K562 (cell line): ENCODE data around the gene LDAH. TPM values are rescaled to one million over a fixed set of nuclear protein-coding genes. Genes with fewer than 3 reads are reported as not detected.

ENCODE experiments used
- ATAC-seq: fragments of 200-7000 bp; cut with Tn5 transposase; 3 replicates; pipeline ENCODE4 v1.9.1; 2020; ENCODE audit warnings: moderate library complexity
- BruUV-seq: library from RNA; stranded (reverse); fragments of 400-500 nt; replicated peaks from 2 replicates; lab custom pipeline; 2021; lab: Mats Ljungman, UMichigan
- CTCF ChIA-PET: fragments of 300-600 bp; formaldehyde crosslinking; extraction: SDS; loops from one replicate; lab custom pipeline; 2021; ENCODE audit warnings: low intra/inter-chr PET ratio; lab: Yijun Ruan, JAX
- POLR2A ChIA-PET: fragments of 300-600, 350-650 bp; sonication (Branson Sonifier 250); formaldehyde crosslinking; extraction: SDS; loops from one replicate; lab custom pipeline; 2021; ENCODE audit warnings: antibody characterized with exemption, inconsistent platforms; lab: Yijun Ruan, JAX
- DNase-seq, 4 experiments: peaks; one replicate each; pipeline versions ENCODE4 v3.0.0 to v3.0.0-alpha.2; 2011 to 2018; ENCODE audit warnings: low spot score in 3 of 4, mixed read lengths in 3 of 4; ENCODE audit errors: extremely low read depth in 1 of 4
- FAIRE-seq: peaks from 2 replicates; lab custom pipeline; 2011; peaks lifted over from hg19 to GRCh38; lab: Jason Lieb, UNC
- H2AFZ ChIP-seq: 2 replicates; pipeline ENCODE4 v1.6.0; 2011; ENCODE audit warnings: low read depth, low read length, control low read depth, inconsistent platforms
- H3K27ac ChIP-seq: fragments of 200-600 bp; 3 replicates; pipeline ENCODE4 v1.8.0; 2011; ENCODE audit warnings: low read depth, mild to moderate bottlenecking, control low read depth, inconsistent platforms, low read length, moderate library complexity, mixed read lengths; ENCODE audit errors: extremely low read depth
- H3K27me3 ChIP-seq, 2 experiments: fragments of 300-600 bp in 1 of 2; 2 replicates in 1 of 2; 3 replicates in 1 of 2; pipeline versions ENCODE4 v1.6.0 to v1.8.0; 2011; ENCODE audit warnings: inconsistent platforms in 2 of 2, low read length in 2 of 2, mild to moderate bottlenecking in 1 of 2, mixed read lengths in 1 of 2, moderate library complexity in 1 of 2; ENCODE audit not compliant: control insufficient read depth in 2 of 2, insufficient read depth in 2 of 2
- H3K36me3 ChIP-seq: fragments of 300-600 bp; 3 replicates; pipeline ENCODE4 v1.8.0; 2011; ENCODE audit warnings: mild to moderate bottlenecking, low read length, inconsistent platforms; ENCODE audit not compliant: control insufficient read depth, insufficient read depth
- H3K4me1 ChIP-seq, 2 experiments: fragments of 200-600 bp in 1 of 2; replicated peaks in 1 of 2; 2 replicates in 1 of 2; 3 replicates in 1 of 2; pipeline versions ENCODE4 v1.5.1 to v1.8.0; 2011; ENCODE audit warnings: inconsistent platforms in 2 of 2, low read length in 2 of 2, mild to moderate bottlenecking in 1 of 2, mixed read lengths in 1 of 2, moderate library complexity in 1 of 2; ENCODE audit not compliant: control insufficient read depth in 2 of 2, insufficient read depth in 2 of 2
- H3K4me2 ChIP-seq: 2 replicates; pipeline ENCODE4 v1.6.1; 2011; ENCODE audit warnings: low read length, control low read depth, inconsistent platforms, mixed read lengths; ENCODE audit not compliant: insufficient read depth
- H3K4me3 ChIP-seq: fragments of 200-600 bp; sonication (generic), shearing (Covaris generic); 2 replicates; pipeline ENCODE4 v1.5.1; 2016; ENCODE audit warnings: control low read depth, inconsistent platforms
- H3K79me2 ChIP-seq: fragments of 200-600 bp; 3 replicates; pipeline ENCODE4 v1.8.0; 2011; ENCODE audit warnings: low read length, inconsistent platforms; ENCODE audit not compliant: control insufficient read depth, insufficient read depth
- H3K9ac ChIP-seq, 2 experiments: 2 replicates each; pipeline versions ENCODE4 v1.6.0 to v1.6.1; 2011; ENCODE audit warnings: low read depth in 2 of 2, low read length in 2 of 2, control low read depth in 1 of 2, inconsistent platforms in 1 of 2, mild to moderate bottlenecking in 1 of 2, mixed read lengths in 1 of 2; ENCODE audit not compliant: insufficient read depth in 1 of 2
- H3K9me1 ChIP-seq: one replicate; pipeline ENCODE4 v1.6.0; 2011; ENCODE audit warnings: inconsistent platforms, mild to moderate bottlenecking, low read length, moderate library complexity; ENCODE audit not compliant: control insufficient read depth, insufficient read depth
- H3K9me3 ChIP-seq: replicated peaks from 2 replicates; pipeline ENCODE4 v1.5.1; 2011; ENCODE audit warnings: low read depth, low read length, inconsistent platforms; ENCODE audit not compliant: control insufficient read depth, insufficient read depth
- H4K20me1 ChIP-seq: replicated peaks from 2 replicates; pipeline ENCODE4 v1.6.1; 2011; ENCODE audit warnings: low read length, inconsistent platforms, mixed read lengths; ENCODE audit not compliant: control insufficient read depth, insufficient read depth
- ARID2 ChIP-seq: fragments of 450-650 bp; IDR thresholded peaks from 2 replicates; pipeline ENCODE4 v1.6.1; 2017; ENCODE audit warnings: antibody characterized with exemption, mild to moderate bottlenecking
- CTCF ChIP-seq, 3 experiments: IDR thresholded peaks in 2 of 3; conservative IDR thresholded peaks in 1 of 3; 2 replicates each; pipeline ENCODE4 v1.5.1; 2011 to 2012; ENCODE audit warnings: low read length in 3 of 3, mild to moderate bottlenecking in 3 of 3, control low read depth in 2 of 3, improper control_type of control experiment in 1 of 3, inconsistent platforms in 1 of 3, low read depth in 1 of 3, mixed read lengths in 1 of 3, moderate library complexity in 1 of 3; ENCODE audit not compliant: insufficient read depth in 2 of 3
- DIDO1 ChIP-seq: fragments of 450-650 bp; IDR thresholded peaks from 2 replicates; pipeline ENCODE4 v1.6.1; 2016; ENCODE audit warnings: low read depth, missing biosample characterization, missing genetic modification characterization
- FOXP1 ChIP-seq: sonication (generic); formaldehyde crosslinking; IDR thresholded peaks from 2 replicates; pipeline ENCODE4 v1.8.0; 2022; ENCODE audit warnings: mild to moderate bottlenecking, missing genetic modification reagents
- HIVEP1 ChIP-seq: fragments of 250-450 bp; sonication (Bioruptor Pico); IDR thresholded peaks from 2 replicates; pipeline ENCODE4 v1.4.0; 2020; ENCODE audit warnings: mild to moderate bottlenecking
- LCOR ChIP-seq: sonication (generic); formaldehyde crosslinking; IDR thresholded peaks from 2 replicates; pipeline ENCODE4 v1.8.0; 2022; ENCODE audit warnings: mild to moderate bottlenecking, missing genetic modification reagents
- MYC ChIP-seq, 2 experiments: fragments of 250-450 bp in 1 of 2; sonication (Bioruptor Pico) in 1 of 2; IDR thresholded peaks; 2 replicates each; pipeline versions ENCODE4 v1.5.1 to v1.6.1; 2012 to 2021; ENCODE audit warnings: low read depth in 2 of 2, borderline replicate concordance in 1 of 2, improper control_type of control experiment in 1 of 2, low read length in 1 of 2, mild to moderate bottlenecking in 1 of 2, moderate library complexity in 1 of 2
- PML ChIP-seq: IDR thresholded peaks from 2 replicates; pipeline ENCODE4 v1.6.1; 2012; ENCODE audit warnings: low read length, inconsistent platforms
- POLR2G ChIP-seq: fragments of 200-400 bp; formaldehyde crosslinking; IDR thresholded peaks from 2 replicates; pipeline ENCODE4 v1.6.1; 2017; ENCODE audit warnings: low read depth, mild to moderate bottlenecking, antibody characterized with exemption, low read length, moderate library complexity
- RUNX1 ChIP-seq: sonication (generic); IDR thresholded peaks from 2 replicates; pipeline ENCODE4 v1.6.1; 2016; ENCODE audit warnings: antibody characterized with exemption, low read depth
- SMC3 ChIP-seq: conservative IDR thresholded peaks from 2 replicates; pipeline ENCODE4 v1.6.1; 2011; ENCODE audit warnings: low read depth, low read length, improper control_type of control experiment; ENCODE audit not compliant: insufficient read depth
- STAG1 ChIP-seq: sonication (generic); formaldehyde crosslinking; IDR thresholded peaks from 2 replicates; pipeline ENCODE4 v1.5.0; 2020; ENCODE audit warnings: missing genetic modification reagents, borderline replicate concordance
- ZHX1 ChIP-seq: fragments of 150-350 bp; conservative IDR thresholded peaks from 2 replicates; pipeline ENCODE4 v1.6.1; 2014; ENCODE audit warnings: low read length
- ZNF12 ChIP-seq: sonication (generic); formaldehyde crosslinking; IDR thresholded peaks from 2 replicates; pipeline ENCODE4 v1.4.0; 2020; ENCODE audit warnings: mild to moderate bottlenecking, missing genetic modification reagents
- WGBS: fragments of 100-300 bp; shearing (Covaris generic); methylation state at CpG from one replicate; pipeline ENCODE4 v1.1.6; 2016; ENCODE audit warnings: low coverage, mixed read lengths; ENCODE audit not compliant: insufficient coverage; ENCODE audit errors: missing lambda C conversion rate; 5-methylcytosine and 5-hydroxymethylcytosine counted together
- in situ Hi-C: fragments of 300-500 bp; cut with MboI; formaldehyde crosslinking; loops from 4 replicates; pipeline ENCODE4 v1.15.0; 2018; ENCODE audit warnings: inconsistent platforms, mixed read lengths
- intact Hi-C: fragments of 100-400 bp; cut with micrococcal nuclease; formaldehyde crosslinking; loops from 2 replicates; pipeline ENCODE4 v1.14.2; 2022
- polyA plus RNA-seq, 8 experiments: library from polyadenylated mRNA; depleted of rRNA in 4 of 8; stranded (reverse) in 5 of 8; unstranded in 3 of 8; fragments of >200 nt; fragmentation: Nextera tagmentation in 2 of 8; fragmentation: Illumina TruSeq in 1 of 8; extraction: Ambion mirVana in 2 of 8; extraction: Trizol in 1 of 8; gene quantifications; 2 replicates each; pipeline versions ENCODE4 v1.2.1 to v1.2.3, GENCODE V29; 2011 to 2014; ENCODE audit warnings: inconsistent platforms in 1 of 8, missing spikeins in 1 of 8
- total RNA-seq, 7 experiments: library from RNA; depleted of rRNA in 6 of 7; stranded (reverse); fragments of >200 nt in 6 of 7; fragmentation: Illumina TruSeq in 2 of 7; extraction: Trizol in 2 of 7; gene quantifications; 2 replicates each; pipeline versions ENCODE4 v1.2.1 to v1.2.3, GENCODE V29; 2011 to 2021; ENCODE audit warnings: low replicate concordance in 1 of 7
- TF ChIP-seq, protein P1 (sequence below): sonication (generic); IDR thresholded peaks from 2 replicates; pipeline ENCODE4 v1.6.1; 2016

LDAH gene
- total and polyA plus RNA-seq, 9 of the 15 experiments (the other 6 are each of a cell fraction or from before 2014, with no cell fraction given) = 22.3 to 60.1 (median 40.0) TPM

- Histone ChIP-seq H3K4me3 (no peak overlapping the region), H3K4me2 (no peak overlapping the region), H3K27me3 (no peaks in the 10 kb centered on the region), H3K36me3 (no peaks in the 10 kb centered on the region), H3K79me2 (no peaks in the 10 kb centered on the region), H3K4me1 (peaks cover 7 to 16% of the 10 kb centered on the region in 2 experiments; a peak in 4 of 5 replicates), H3K9ac (no peak overlapping the region), H3K9me3 (no peaks in the 10 kb centered on the region), H2AFZ (no peak overlapping the region), H4K20me1 (no peaks in the 10 kb centered on the region), H3K9me1 (no peaks in the 10 kb centered on the region), H3K27ac (no peak overlapping the region)
- ATAC-seq (peak; percentile 99), DNase-seq (peak; percentile 78 to 85 (median 82)), FAIRE-seq (peak; percentile 80)
- in situ Hi-C loops (no loop called here), intact Hi-C loops (loop anchor here (2.0 kb wide), 1 partner anchor 246 kb away; no protein-coding TSS in a partner anchor)
- ChIA-PET POLR2A (interaction anchor here (0.5 to 1.0 kb wide), 6 partner anchors 9 to 1351 kb away, joined by 3 to 6 read pairs (median 4); partner anchors contain the start of genes HS1BP3 and RHOB), CTCF (interaction anchor here (0.6 to 1.4 kb wide), 5 partner anchors 9 to 700 kb away, joined by 3 to 8 read pairs (median 3); partner anchors contain the start of gene HS1BP3)
- 21% methylated on average over 26 of the region's 26 CpGs for WGBS
- no TSS peak for BruUV-seq
- TF ChIP-seq STAG1 (CRISPR knock-in tag) (peak; percentile 96), RUNX1 (no peak), PML (no peak), FOXP1 (CRISPR knock-in tag) (0 out of 2 replicates have a peak, but pooled peaks have one; percentile 47), LCOR (CRISPR knock-in tag) (no peak), CTCF (IDR thresholded peaks at IDR 0.05 in 2 of 3, conservative IDR thresholded peaks at IDR 0.05 in 1 of 3; ENCODE audit: insufficient read depth in 2 of 3, low read depth in 1 of 3, low read length in 3 of 3) (peak; percentile 84 to 90 (median 89)), ZHX1 (no peak), ZNF12 (CRISPR knock-in tag) (no peak), DIDO1 (tag) (no peak), POLR2G (0 out of 2 replicates have a peak, but pooled peaks have one; percentile 22), MYC (IDR thresholded peaks at IDR 0.05; ENCODE audit: low read depth, low read length) (0 out of 2 replicates have a peak, but pooled peaks have one; percentile 23), MYC (CRISPR knock-in tag; IDR thresholded peaks at IDR 0.05; ENCODE audit: borderline replicate concordance, low read depth) (no peak), SMC3 (peak; percentile 93), HIVEP1 (CRISPR knock-in tag) (no peak), ARID2 (0 out of 2 replicates have a peak, but pooled peaks have one; percentile 23)
- TF ChIP-seq, protein P1, sequence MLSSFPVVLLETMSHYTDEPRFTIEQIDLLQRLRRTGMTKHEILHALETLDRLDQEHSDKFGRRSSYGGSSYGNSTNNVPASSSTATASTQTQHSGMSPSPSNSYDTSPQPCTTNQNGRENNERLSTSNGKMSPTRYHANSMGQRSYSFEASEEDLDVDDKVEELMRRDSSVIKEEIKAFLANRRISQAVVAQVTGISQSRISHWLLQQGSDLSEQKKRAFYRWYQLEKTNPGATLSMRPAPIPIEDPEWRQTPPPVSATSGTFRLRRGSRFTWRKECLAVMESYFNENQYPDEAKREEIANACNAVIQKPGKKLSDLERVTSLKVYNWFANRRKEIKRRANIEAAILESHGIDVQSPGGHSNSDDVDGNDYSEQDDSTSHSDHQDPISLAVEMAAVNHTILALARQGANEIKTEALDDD = no peak
Observed at GRCh38 chr2:20642055-20642971, 180.6 kb downstream of the LDAH start.
